Muscle of leg (tissue), 11 donors: Measurements from ENCODE around the gene CLCA2. TPM values are rescaled to one million over a fixed set of nuclear protein-coding genes. Genes with fewer than 3 reads are reported as not detected.

Experiments used
- DNase-seq: peaks from one replicate; pipeline ENCODE4 v3.0.0; 2013
- H3K27ac ChIP-seq: one replicate; pipeline ENCODE4 v1.5.1; 2013; ENCODE audit warnings: mild to moderate bottlenecking, low read length, control low read depth
- H3K27me3 ChIP-seq: one replicate; pipeline ENCODE4 v1.6.1; 2013; ENCODE audit warnings: low read length; ENCODE audit not compliant: control insufficient read depth, insufficient read depth
- H3K36me3 ChIP-seq: one replicate; pipeline ENCODE4 v1.6.1; 2013; ENCODE audit warnings: low read length; ENCODE audit not compliant: control insufficient read depth, insufficient read depth
- H3K4me1 ChIP-seq: one replicate; pipeline ENCODE4 v1.6.1; 2013; ENCODE audit warnings: low read length; ENCODE audit not compliant: control insufficient read depth, insufficient read depth
- H3K4me3 ChIP-seq: one replicate; pipeline ENCODE4 v1.5.1; 2013; ENCODE audit warnings: low read length, control low read depth
- H3K9me3 ChIP-seq: replicated peaks from 2 replicates; pipeline ENCODE4 v1.6.1; 2013; ENCODE audit warnings: low read depth, low read length; ENCODE audit not compliant: control insufficient read depth
- WGBS: methylation state at CpG from one replicate; pipeline ENCODE4 v1.1.5; 2013; ENCODE audit warnings: missing lambda C conversion rate; ENCODE audit not compliant: insufficient coverage; 5-methylcytosine and 5-hydroxymethylcytosine counted together
- polyA plus RNA-seq, 8 donors: library from polyadenylated mRNA; unstranded; fragments of 120-200 nt; gene quantifications; one replicate each; pipeline versions ENCODE4 v1.2.1 to v1.2.3, GENCODE V29; 2013; ENCODE audit warnings: inconsistent platforms in 1 of 8, low replicate concordance in 1 of 8; ENCODE audit not compliant: insufficient read length in 8 of 8, insufficient read depth in 1 of 8
- total RNA-seq: library from RNA; stranded (reverse); fragments of 120-200 nt; gene quantifications from one replicate; pipeline ENCODE4 v1.2.4, GENCODE V29; 2013

Gene CLCA2
- total and polyA plus RNA-seq, 9 donors: 0.04 to 7.5 (median 0.14) TPM; not detected in 4

DNA sequence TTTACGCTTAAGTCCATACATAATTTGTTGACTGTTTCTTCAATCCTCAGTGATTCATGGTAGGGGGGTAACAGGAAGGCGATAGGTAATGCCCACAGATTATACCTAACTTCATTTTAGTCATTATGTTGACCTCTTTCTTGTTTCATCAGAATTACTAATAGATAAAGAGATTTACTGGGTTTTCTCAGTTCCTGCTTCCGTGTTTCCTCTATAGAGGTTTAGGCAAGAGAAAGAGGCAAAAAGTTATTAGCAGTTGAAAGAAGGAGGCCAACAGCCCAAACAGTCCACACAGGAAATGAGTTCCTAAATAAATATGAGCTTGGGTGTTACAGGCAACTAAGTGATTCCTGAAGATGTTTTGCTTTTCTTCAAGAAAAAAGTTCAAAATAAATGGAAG lies 26.9 kb downstream of the CLCA2 start:
- Histone ChIP-seq H3K9me3 (no peaks in the 10 kb centered on the region), H3K4me3 (no peak overlapping the region)

GRCh38 chr1:86453664-86454063 lies 29.7 kb downstream of the CLCA2 start:
- Histone ChIP-seq H3K27ac (no peak overlapping the region), H3K27me3 (no peaks in the 10 kb centered on the region), H3K4me1 (no peaks in the 10 kb centered on the region), H3K4me3 (no peak overlapping the region), H3K9me3 (no peaks in the 10 kb centered on the region), H3K36me3 (no peaks in the 10 kb centered on the region)
- 100% methylated on average over 1 of the region's 3 CpGs for WGBS
- no peak for DNase-seq

More for the DNA sequence above, 26.9 kb downstream of the CLCA2 start:
- Histone ChIP-seq H3K27ac (no peak overlapping the region), H3K4me1 (no peaks in the 10 kb centered on the region), H3K27me3 (no peaks in the 10 kb centered on the region), H3K36me3 (no peaks in the 10 kb centered on the region)
- WGBS: no CpG with 5 or more reads among the region's 3 CpGs
- no peak for DNase-seq

DNA sequence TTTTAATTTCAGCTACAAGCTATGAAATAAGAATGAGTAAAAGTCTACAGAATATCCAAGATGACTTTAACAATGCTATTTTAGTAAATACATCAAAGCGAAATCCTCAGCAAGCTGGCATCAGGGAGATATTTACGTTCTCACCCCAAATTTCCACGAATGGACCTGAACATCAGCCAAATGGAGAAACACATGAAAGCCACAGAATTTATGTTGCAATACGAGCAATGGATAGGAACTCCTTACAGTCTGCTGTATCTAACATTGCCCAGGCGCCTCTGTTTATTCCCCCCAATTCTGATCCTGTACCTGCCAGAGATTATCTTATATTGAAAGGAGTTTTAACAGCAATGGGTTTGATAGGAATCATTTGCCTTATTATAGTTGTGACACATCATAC lies 31.1 kb downstream of the CLCA2 start:
- no peaks in the 10 kb centered on the region for H3K9me3 ChIP-seq
- H3K27ac ChIP-seq: no peak overlapping the region
- no peaks in the 10 kb centered on the region for H3K4me1 ChIP-seq
- no peak for DNase-seq
- H3K4me3 ChIP-seq: no peak overlapping the region
- WGBS: 76% methylated on average over 3 of the region's 5 CpGs
- no peaks in the 10 kb centered on the region for H3K36me3 ChIP-seq
- no peaks in the 10 kb centered on the region for H3K27me3 ChIP-seq

DNA sequence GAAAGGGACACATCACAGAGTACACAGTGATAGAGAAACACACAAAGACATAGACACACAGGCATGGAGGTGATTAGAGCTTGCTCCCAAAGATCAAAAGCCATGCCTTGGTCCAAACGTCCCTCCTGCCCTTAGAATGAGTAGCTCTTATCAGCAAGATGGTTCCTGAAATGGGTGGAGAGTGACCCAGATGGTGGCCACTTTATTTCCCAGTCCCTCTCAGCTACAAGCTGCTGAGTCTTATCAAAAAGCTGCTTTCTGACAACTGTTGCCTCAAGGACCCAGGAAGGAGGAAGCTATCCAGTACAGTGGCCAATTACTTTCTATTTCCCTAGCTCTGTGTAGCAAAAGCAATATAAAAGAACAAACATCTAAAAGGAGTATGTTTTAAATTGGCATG lies 37.0 kb downstream of the CLCA2 start:
- H3K4me3 ChIP-seq: no peak overlapping the region
- no peaks in the 10 kb centered on the region for H3K9me3 ChIP-seq
- H3K36me3 ChIP-seq: no peaks in the 10 kb centered on the region
- no peak overlapping the region for H3K27ac ChIP-seq
- DNase-seq: no peak
- no CpG with 5 or more reads among the region's 1 CpG for WGBS
- no peaks in the 10 kb centered on the region for H3K27me3 ChIP-seq
- no peaks in the 10 kb centered on the region for H3K4me1 ChIP-seq

GRCh38 chr1:86461482-86461881 lies 37.5 kb downstream of the CLCA2 start:
- Histone ChIP-seq H3K4me3 (no peak overlapping the region), H3K36me3 (no peaks in the 10 kb centered on the region), H3K9me3 (no peaks in the 10 kb centered on the region), H3K4me1 (no peaks in the 10 kb centered on the region), H3K27ac (no peak overlapping the region), H3K27me3 (no peaks in the 10 kb centered on the region)
- no CpG with 5 or more reads among the region's 3 CpGs for WGBS
- DNase-seq: no peak

- no CpG with 5 or more reads among the region's 1 CpG for WGBS
- DNase-seq: no peak
- Histone ChIP-seq H3K9me3 (no peaks in the 10 kb centered on the region), H3K36me3 (no peaks in the 10 kb centered on the region), H3K4me3 (no peak overlapping the region), H3K27me3 (no peaks in the 10 kb centered on the region), H3K4me1 (no peaks in the 10 kb centered on the region), H3K27ac (no peak overlapping the region)
Measured at GRCh38 chr1:86464819-86465218, 40.8 kb downstream of the CLCA2 start.

DNA sequence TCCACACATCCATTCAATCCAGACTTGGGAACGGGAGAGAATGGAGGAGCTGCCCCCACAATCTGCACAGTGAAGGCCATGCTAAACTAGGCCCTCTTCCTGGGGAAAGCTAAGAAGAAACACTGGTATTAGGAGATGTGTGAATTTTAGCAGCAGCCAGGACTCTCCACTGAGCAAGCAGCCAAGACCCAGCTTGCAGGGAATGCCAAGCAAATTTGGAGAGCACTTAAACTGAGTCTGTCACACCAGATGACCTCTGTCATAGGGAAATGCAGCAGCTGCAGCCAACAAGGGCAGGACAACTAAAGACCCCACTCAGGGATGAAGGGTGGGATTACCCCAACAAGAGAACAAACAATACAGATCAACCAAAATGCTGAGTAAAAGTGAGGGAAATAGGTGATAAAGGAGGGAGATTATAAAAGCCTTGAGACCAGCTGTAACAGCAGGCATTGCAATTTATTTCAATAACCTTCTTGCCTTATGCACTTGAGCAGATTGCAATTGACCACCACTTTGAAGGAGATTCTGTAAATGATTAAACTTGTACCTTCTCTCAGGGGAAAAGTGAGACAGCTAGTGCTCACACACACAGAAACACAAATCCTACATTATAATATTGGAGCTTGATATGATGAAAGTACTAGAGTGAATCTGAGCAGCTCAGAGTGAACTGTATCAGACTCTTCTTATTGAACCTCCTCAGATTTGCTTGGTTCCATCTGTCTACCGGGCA lies 42.3 kb downstream of the CLCA2 start:
- DNase-seq: no peak
- Histone ChIP-seq H3K9me3 (no peaks in the 10 kb centered on the region), H3K27me3 (no peaks in the 10 kb centered on the region), H3K27ac (no peak overlapping the region), H3K4me3 (no peak overlapping the region), H3K36me3 (no peaks in the 10 kb centered on the region), H3K4me1 (no peaks in the 10 kb centered on the region)
- WGBS: 80% methylated on average over 1 of the region's 2 CpGs

- H3K27ac ChIP-seq: no peak overlapping the region
- H3K9me3 ChIP-seq: no peaks in the 10 kb centered on the region
- H3K4me1 ChIP-seq: no peaks in the 10 kb centered on the region
- no peak for DNase-seq
- WGBS: 85% methylated on average over 2 of the region's 4 CpGs
- H3K4me3 ChIP-seq: no peak overlapping the region
- H3K27me3 ChIP-seq: no peaks in the 10 kb centered on the region
- H3K36me3 ChIP-seq: no peaks in the 10 kb centered on the region
Measured at GRCh38 chr1:86466986-86467385, 43.0 kb downstream of the CLCA2 start.

- no peak within 1 kb of the TSS for H3K4me3 ChIP-seq
- no peaks in the 10 kb centered on the region for H3K27me3 ChIP-seq
- no peak within 1 kb of the TSS for H3K27ac ChIP-seq
- no CpG with 5 or more reads among the region's 7 CpGs for WGBS
- H3K9me3 ChIP-seq: no peaks in the 10 kb centered on the region
- no peak for DNase-seq
- no peaks in the 10 kb centered on the region for H3K36me3 ChIP-seq
- no peaks in the 10 kb centered on the region for H3K4me1 ChIP-seq
Measured at GRCh38 chr1:86468501-86468977, 44.6 kb downstream of the CLCA2 start, which contains the start of gene CLCA1. Gene CLCA1 (plus strand): TSS chr1:86468927. CDS start chr1:86468972, 45 bp downstream.

GRCh38 chr1:86470859-86471258 lies 46.9 kb downstream of the CLCA2 start:
- H3K4me1 ChIP-seq: no peaks in the 10 kb centered on the region
- DNase-seq: peak; percentile 36
- no peaks in the 10 kb centered on the region for H3K36me3 ChIP-seq
- H3K27ac ChIP-seq: no peak overlapping the region
- H3K4me3 ChIP-seq: no peak overlapping the region
- WGBS: 83% methylated on average over 4 of the region's 10 CpGs
- no peaks in the 10 kb centered on the region for H3K27me3 ChIP-seq
- H3K9me3 ChIP-seq: no peaks in the 10 kb centered on the region

DNA sequence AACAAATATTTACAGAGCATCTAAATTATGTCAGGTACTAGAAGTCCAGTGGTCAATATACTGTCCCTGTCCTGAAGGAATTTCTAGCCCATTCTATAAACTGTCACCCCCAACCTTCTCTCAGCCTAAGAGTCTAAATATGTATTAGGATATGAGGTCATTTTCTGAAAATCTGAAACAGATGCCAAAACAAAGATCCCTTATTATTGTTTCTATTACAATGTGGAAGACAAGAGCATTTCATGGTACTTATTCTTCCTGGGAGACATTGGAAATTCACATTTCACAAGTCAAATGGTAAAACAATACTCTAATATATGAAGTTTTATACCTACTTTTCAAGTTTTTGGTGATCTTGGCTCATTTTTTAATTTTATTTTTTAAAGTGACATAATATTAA lies 47.3 kb downstream of the CLCA2 start:
- Histone ChIP-seq H3K27ac (no peak overlapping the region), H3K36me3 (no peaks in the 10 kb centered on the region), H3K27me3 (no peaks in the 10 kb centered on the region), H3K9me3 (no peaks in the 10 kb centered on the region), H3K4me3 (no peak overlapping the region), H3K4me1 (no peaks in the 10 kb centered on the region)
- DNase-seq: no peak
